SW 1271 (cell line): ENCODE results near the gene SGPL1.
A peak's percentile ranks its signal among the peaks of the same experiment; 100 is the strongest.

ENCODE experiments used
- DNase-seq, 2 experiments: peaks; one replicate each; lab custom pipeline; 2025; lab: John Stamatoyannopoulos, UW

The SGPL1 gene

GRCh38 chr10:70810967-70811366 lies 4.8 kb upstream of the SGPL1 start:
- no peak for DNase-seq

- DNase-seq, result no peak
Measured at GRCh38 chr10:70811881-70812280, 3.9 kb upstream of the SGPL1 start.

- no peak for DNase-seq
Measured at GRCh38 chr10:70812814-70813213, 2.9 kb upstream of the SGPL1 start.

- DNase-seq, result no peak
Measured at GRCh38 chr10:70814126-70814525, 1.6 kb upstream of the SGPL1 start.

GRCh38 chr10:70816220-70816894 lies 609 bp downstream of the SGPL1 start:
- peak; percentile 47 to 85 for DNase-seq

GRCh38 chr10:70820976-70821750 lies 5.4 kb downstream of the SGPL1 start:
- no peak for DNase-seq

- DNase-seq, result no peak
Measured at GRCh38 chr10:70822076-70822820, 6.5 kb downstream of the SGPL1 start.

GRCh38 chr10:70827086-70827757 lies 11.5 kb downstream of the SGPL1 start:
- DNase-seq, result no peak

- DNase-seq, result no peak
Measured at GRCh38 chr10:70828923-70829322, 13.2 kb downstream of the SGPL1 start.

GRCh38 chr10:70829543-70829942 lies 13.8 kb downstream of the SGPL1 start:
- no peak for DNase-seq

- DNase-seq, result no peak
Measured at GRCh38 chr10:70830164-70830563, 14.4 kb downstream of the SGPL1 start.

GRCh38 chr10:70832221-70832620 lies 16.5 kb downstream of the SGPL1 start:
- no peak for DNase-seq

GRCh38 chr10:70832852-70833528 lies 17.2 kb downstream of the SGPL1 start:
- DNase-seq, result peak; percentile 4 to 63

GRCh38 chr10:70833601-70834000 lies 17.9 kb downstream of the SGPL1 start:
- DNase-seq, result no peak

- DNase-seq, result no peak
Measured at GRCh38 chr10:70834021-70834420, 18.3 kb downstream of the SGPL1 start.

- DNase-seq, result no peak
Measured at GRCh38 chr10:70834441-70835151, 18.8 kb downstream of the SGPL1 start.

- DNase-seq, result no peak
Measured at GRCh38 chr10:70836319-70836718, 20.6 kb downstream of the SGPL1 start.

- DNase-seq, result no peak
Measured at GRCh38 chr10:70837660-70838059, 21.9 kb downstream of the SGPL1 start.

- no peak for DNase-seq
Measured at GRCh38 chr10:70838270-70838805, 22.6 kb downstream of the SGPL1 start.

GRCh38 chr10:70840836-70841235 lies 25.1 kb downstream of the SGPL1 start:
- no peak for DNase-seq

GRCh38 chr10:70843333-70843732 lies 27.6 kb downstream of the SGPL1 start:
- DNase-seq, result no peak
